Ascending aorta (tissue), 2 donors: ENCODE results near the gene ASZ1. TPM values are rescaled to one million over a fixed set of nuclear protein-coding genes. Genes with fewer than 3 reads are reported as not detected.

Experiments used
- DNase-seq, 2 donors: peaks; one replicate each; pipeline ENCODE4 v3.0.0-alpha.2; 2019; ENCODE audit warnings: low spot score in 2 of 2
- H3K27ac ChIP-seq, 2 donors: fragments of 200-600 bp; sonication (generic); one replicate each; pipeline ENCODE4 v1.5.1; 2016 to 2017; ENCODE audit warnings: mild to moderate bottlenecking in 1 of 2
- H3K27me3 ChIP-seq: fragments of 200-600 bp; sonication (generic); one replicate; pipeline ENCODE4 v1.5.1; 2017
- H3K36me3 ChIP-seq, 2 donors: fragments of 200-600 bp; sonication (generic); one replicate each; pipeline ENCODE4 v1.5.1; 2016
- H3K4me1 ChIP-seq, 2 donors: fragments of 200-600 bp; sonication (generic); one replicate each; pipeline ENCODE4 v1.5.1; 2016 to 2017; ENCODE audit warnings: mild to moderate bottlenecking in 1 of 2
- H3K4me3 ChIP-seq, 2 donors: fragments of 200-600 bp; sonication (generic); one replicate each; pipeline ENCODE4 v1.5.1; 2016 to 2017; ENCODE audit warnings: mild to moderate bottlenecking in 1 of 2
- H3K9me3 ChIP-seq, 2 donors: fragments of 200-600 bp; sonication (generic); one replicate each; pipeline ENCODE4 v1.5.1; 2016
- intact Hi-C: fragments of 100-400 bp; cut with DNase I; formaldehyde crosslinking; loops from one replicate; pipeline ENCODE4 v1.15.1; 2023
- total RNA-seq: library from RNA; depleted of rRNA; stranded (reverse); fragments of >200 nt; gene quantifications from one replicate; pipeline ENCODE4 v1.1.0, GENCODE V29; 2016
- TF ChIP-seq, protein P1 (sequence below), 3 experiments: fragments of 200-600 bp in 2 of 3; fragments of 450-650 bp in 1 of 3; sonication (generic) in 2 of 3; IDR thresholded peaks; one replicate each; pipeline ENCODE4 v1.5.1; 2016 to 2019; ENCODE audit warnings: antibody characterized with exemption in 3 of 3, mild to moderate bottlenecking in 1 of 3, moderate library complexity in 1 of 3

ASZ1 gene
- total RNA-seq, 1 donor from 2014 or later: not detected

DNA sequence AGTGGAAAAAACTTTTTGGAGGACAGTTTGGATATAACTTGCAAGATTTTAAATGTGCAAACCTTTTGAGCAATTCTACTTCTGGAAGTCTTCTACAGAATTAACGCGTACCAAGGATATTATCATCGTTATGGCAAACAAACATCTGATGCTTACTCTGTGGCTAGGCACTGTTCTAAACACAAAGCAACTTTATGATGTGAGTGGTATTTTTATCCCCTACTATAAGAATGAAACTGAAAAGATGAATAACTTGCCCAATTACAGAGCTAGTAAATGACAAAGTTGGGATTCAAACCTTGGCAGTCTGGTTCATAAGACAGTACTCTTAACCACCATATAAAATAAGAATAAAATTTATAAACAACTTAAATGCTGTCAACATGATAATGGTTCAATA is 15.8 kb downstream of the ASZ1 start:
- H3K4me1 ChIP-seq: peaks cover 0 to 2% of the 10 kb centered on the region in 2 donors
- no peak overlapping the region for H3K27ac ChIP-seq
- no peaks in the 10 kb centered on the region for H3K9me3 ChIP-seq
- no peaks in the 10 kb centered on the region for H3K27me3 ChIP-seq
- intact Hi-C loops: no loop called here
- TF ChIP-seq, protein P1, sequence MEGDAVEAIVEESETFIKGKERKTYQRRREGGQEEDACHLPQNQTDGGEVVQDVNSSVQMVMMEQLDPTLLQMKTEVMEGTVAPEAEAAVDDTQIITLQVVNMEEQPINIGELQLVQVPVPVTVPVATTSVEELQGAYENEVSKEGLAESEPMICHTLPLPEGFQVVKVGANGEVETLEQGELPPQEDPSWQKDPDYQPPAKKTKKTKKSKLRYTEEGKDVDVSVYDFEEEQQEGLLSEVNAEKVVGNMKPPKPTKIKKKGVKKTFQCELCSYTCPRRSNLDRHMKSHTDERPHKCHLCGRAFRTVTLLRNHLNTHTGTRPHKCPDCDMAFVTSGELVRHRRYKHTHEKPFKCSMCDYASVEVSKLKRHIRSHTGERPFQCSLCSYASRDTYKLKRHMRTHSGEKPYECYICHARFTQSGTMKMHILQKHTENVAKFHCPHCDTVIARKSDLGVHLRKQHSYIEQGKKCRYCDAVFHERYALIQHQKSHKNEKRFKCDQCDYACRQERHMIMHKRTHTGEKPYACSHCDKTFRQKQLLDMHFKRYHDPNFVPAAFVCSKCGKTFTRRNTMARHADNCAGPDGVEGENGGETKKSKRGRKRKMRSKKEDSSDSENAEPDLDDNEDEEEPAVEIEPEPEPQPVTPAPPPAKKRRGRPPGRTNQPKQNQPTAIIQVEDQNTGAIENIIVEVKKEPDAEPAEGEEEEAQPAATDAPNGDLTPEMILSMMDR (IDR thresholded peaks at IDR 0.05): no peak
- no peak overlapping the region for H3K4me3 ChIP-seq
- no peak for DNase-seq
- no peaks in the 10 kb centered on the region for H3K36me3 ChIP-seq

DNA sequence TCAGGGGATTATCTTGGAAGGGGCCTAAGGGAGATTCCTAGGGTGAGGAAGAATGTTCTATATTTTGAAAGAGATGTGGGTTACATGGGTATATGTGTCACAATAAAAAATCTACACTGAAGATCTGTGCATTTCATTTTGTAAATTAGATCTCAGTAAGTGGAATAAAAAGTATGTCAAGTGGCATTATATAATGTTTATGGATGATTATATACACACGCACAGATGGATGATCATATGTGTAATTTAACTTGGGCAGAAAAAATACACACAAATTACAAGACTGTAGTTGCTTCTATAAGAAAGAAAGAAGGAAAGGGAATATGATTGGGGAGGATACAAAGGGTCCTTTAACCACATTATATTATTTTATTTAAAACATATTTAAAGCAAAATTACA is 18.5 kb downstream of the ASZ1 start:
- TF ChIP-seq, protein P1 (IDR thresholded peaks at IDR 0.05): no peak
- DNase-seq: no peak
- Histone ChIP-seq H3K27me3 (no peaks in the 10 kb centered on the region), H3K4me3 (no peak overlapping the region), H3K9me3 (no peaks in the 10 kb centered on the region), H3K27ac (no peak overlapping the region), H3K4me1 (peaks cover 0 to 2% of the 10 kb centered on the region in 2 donors), H3K36me3 (no peaks in the 10 kb centered on the region)
- intact Hi-C loops: no loop called here

DNA sequence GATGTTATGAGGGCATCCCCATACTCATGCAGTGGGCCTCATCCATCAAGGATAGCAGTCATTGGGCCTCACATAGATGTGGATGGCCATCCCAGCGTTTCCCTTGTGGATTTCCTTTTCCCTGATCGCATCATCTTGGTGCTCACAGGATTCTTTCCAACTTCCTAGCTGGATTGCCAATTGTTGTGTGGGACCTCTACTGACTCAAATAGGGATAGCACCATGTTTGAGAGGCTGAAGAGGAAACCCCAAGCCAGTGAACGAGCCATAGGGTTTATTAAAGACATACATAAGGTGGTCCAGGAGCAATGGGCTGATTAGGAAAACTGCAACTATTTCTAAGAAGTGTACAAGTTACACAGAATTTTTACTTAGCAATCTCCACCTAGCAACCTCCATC is 21.8 kb downstream of the ASZ1 start:
- TF ChIP-seq, protein P1 (IDR thresholded peaks at IDR 0.05): no peak
- no peak overlapping the region for H3K27ac ChIP-seq
- no peak for DNase-seq
- no peak overlapping the region for H3K4me3 ChIP-seq
- H3K4me1 ChIP-seq: no peaks in the 10 kb centered on the region
- no peaks in the 10 kb centered on the region for H3K27me3 ChIP-seq
- H3K9me3 ChIP-seq: no peaks in the 10 kb centered on the region
- H3K36me3 ChIP-seq: no peaks in the 10 kb centered on the region
- intact Hi-C loops: no loop called here

DNA sequence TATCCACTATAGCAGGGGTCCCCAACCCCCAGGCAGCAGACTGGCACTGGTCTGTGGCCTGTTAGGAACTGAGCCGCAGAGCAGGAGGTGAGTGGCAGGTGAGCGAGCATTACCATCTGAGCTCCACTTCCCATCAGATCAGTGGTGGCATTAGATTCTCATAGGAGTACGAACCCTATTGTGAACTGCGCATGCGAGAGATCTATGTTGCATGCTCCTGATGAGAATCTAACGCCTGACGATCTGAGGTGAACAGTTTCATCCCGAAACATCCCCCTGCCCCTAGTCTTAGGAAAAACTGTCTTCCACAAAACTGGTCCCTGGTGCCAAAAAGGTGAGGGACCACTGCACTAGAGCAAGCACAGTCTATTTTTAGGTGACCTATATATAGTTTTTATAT is 23.6 kb downstream of the ASZ1 start:
- intact Hi-C loops: loop anchor here (5.0 kb wide), 1 partner anchor 314 kb away; no protein-coding TSS in a partner anchor

DNA sequence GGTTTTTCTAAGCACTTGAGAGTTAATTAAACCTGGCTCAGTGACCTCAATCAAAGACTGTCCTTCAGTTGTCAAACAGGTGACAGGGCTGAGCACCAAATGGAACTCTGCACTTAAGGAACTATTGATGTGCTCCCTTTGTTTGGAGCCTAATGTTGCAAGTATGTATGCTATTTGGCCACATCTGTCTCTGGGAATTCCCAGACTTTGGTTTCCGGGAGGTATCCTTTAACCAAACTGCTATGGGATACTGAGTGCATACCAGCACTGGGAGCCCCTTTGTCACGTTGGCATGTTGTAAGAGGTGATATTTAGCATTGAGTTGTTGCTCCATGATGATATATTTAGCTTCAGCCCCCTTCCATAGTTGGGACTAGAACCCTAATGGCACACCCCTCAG is 25.2 kb downstream of the ASZ1 start:
- DNase-seq: no peak
- TF ChIP-seq, protein P1 (IDR thresholded peaks at IDR 0.05): no peak
- no peak overlapping the region for H3K4me3 ChIP-seq
- H3K27ac ChIP-seq: no peak overlapping the region
- no peaks in the 10 kb centered on the region for H3K9me3 ChIP-seq
- no peaks in the 10 kb centered on the region for H3K4me1 ChIP-seq
- no peaks in the 10 kb centered on the region for H3K27me3 ChIP-seq
- no peaks in the 10 kb centered on the region for H3K36me3 ChIP-seq
- intact Hi-C loops: loop anchor here (5.0 kb wide), 1 partner anchor 315 kb away; no protein-coding TSS in a partner anchor

More for the DNA sequence above, 23.6 kb downstream of the ASZ1 start:
- H3K27me3 ChIP-seq: no peaks in the 10 kb centered on the region
- TF ChIP-seq, protein P1 (IDR thresholded peaks at IDR 0.05): no peak
- no peak for DNase-seq
- H3K36me3 ChIP-seq: no peaks in the 10 kb centered on the region
- H3K4me1 ChIP-seq: no peaks in the 10 kb centered on the region
- H3K27ac ChIP-seq: no peak overlapping the region
- no peaks in the 10 kb centered on the region for H3K9me3 ChIP-seq
- no peak overlapping the region for H3K4me3 ChIP-seq
